T-cell (primary cell): ENCODE results near the gene IRAG1. TPM values are rescaled to one million over a fixed set of nuclear protein-coding genes. Genes with fewer than 3 reads are reported as not detected.

Experiments used
- ATAC-seq, 4 experiments: fragments of 200-7000 bp in 3 of 4; fragments of 150-1000 bp in 1 of 4; cut with Tn5 transposase; replicated peaks in 1 of 4; 1 replicate in 3 of 4; 2 replicates in 1 of 4; pipeline ENCODE4 v1.10.0; 2021; ENCODE audit warnings: moderate library complexity in 3 of 4, mild to moderate bottlenecking in 2 of 4, moderate number of reproducible peaks in 1 of 4
- CTCF ChIA-PET, 2 donors: fragments of 300-600 bp; sonication (Branson Sonifier 250); formaldehyde crosslinking; loops; one replicate each; lab custom pipeline; 2022; ENCODE audit warnings: antibody characterized with exemption in 2 of 2; lab: Charles Lee
- POLR2A ChIA-PET, 2 donors: fragments of 300-600 bp; sonication (Branson Sonifier 250); formaldehyde crosslinking; loops; one replicate each; lab custom pipeline; 2022; ENCODE audit warnings: antibody characterized with exemption in 2 of 2; lab: Charles Lee
- DNase-seq, 35 experiments: peaks; one replicate each; pipeline versions ENCODE4 v3.0.0 to v3.0.0-alpha.2; 2013 to 2023
- H3K27ac ChIP-seq: one replicate; pipeline ENCODE4 v1.5.1; 2013; ENCODE audit warnings: low read length
- H3K27me3 ChIP-seq, 2 experiments: replicated peaks in 1 of 2; 1 replicate in 1 of 2; 2 replicates in 1 of 2; pipeline versions ENCODE4 v1.6.1 to v1.7.0; 2013; ENCODE audit warnings: low read length in 1 of 2, mixed read lengths in 1 of 2; ENCODE audit not compliant: control insufficient read depth in 2 of 2, insufficient read depth in 2 of 2; ENCODE audit errors: extremely low read depth in 1 of 2
- H3K36me3 ChIP-seq, 2 donors: 1 replicate in 1 of 2; 2 replicates in 1 of 2; pipeline versions ENCODE4 v1.6.1 to v1.7.0; 2013; ENCODE audit warnings: low read length in 1 of 2; ENCODE audit not compliant: control insufficient read depth in 2 of 2, insufficient read depth in 1 of 2; ENCODE audit errors: extremely low read depth in 1 of 2
- H3K4me1 ChIP-seq, 2 experiments: 1 replicate in 1 of 2; 2 replicates in 1 of 2; pipeline versions ENCODE4 v1.6.1 to v1.7.0; 2013; ENCODE audit warnings: low read length in 2 of 2, mixed read lengths in 1 of 2; ENCODE audit not compliant: insufficient read depth in 2 of 2, control insufficient read depth in 1 of 2; ENCODE audit errors: extremely low read depth in 1 of 2
- H3K4me3 ChIP-seq, 2 donors: 1 replicate in 1 of 2; 2 replicates in 1 of 2; pipeline versions ENCODE4 v1.5.1 to v1.7.0; 2013; ENCODE audit warnings: mild to moderate bottlenecking in 2 of 2, low read length in 1 of 2, moderate library complexity in 1 of 2; ENCODE audit not compliant: control insufficient read depth in 1 of 2; ENCODE audit errors: extremely low read depth in 1 of 2
- H3K9me3 ChIP-seq: 2 replicates; pipeline ENCODE4 v1.7.0; 2013
- H3K27ac Mint-ChIP-seq, 2 donors: one replicate each; pipeline ENCODE4 v1.8.0; 2020 to 2021; ENCODE audit warnings: mild to moderate bottlenecking in 2 of 2, mixed read lengths in 2 of 2
- H3K27me3 Mint-ChIP-seq, 2 donors: one replicate each; pipeline ENCODE4 v1.8.0; 2021 to 2022; ENCODE audit warnings: mixed read lengths in 2 of 2
- H3K36me3 Mint-ChIP-seq: one replicate; pipeline ENCODE4 v1.8.0; 2021; ENCODE audit warnings: mixed read lengths
- H3K4me1 Mint-ChIP-seq, 3 donors: one replicate each; pipeline ENCODE4 v1.8.0; 2020 to 2022; ENCODE audit warnings: mixed read lengths in 3 of 3, mild to moderate bottlenecking in 1 of 3
- H3K4me3 Mint-ChIP-seq, 3 donors: one replicate each; pipeline ENCODE4 v1.8.0; 2020 to 2022; ENCODE audit warnings: mild to moderate bottlenecking in 3 of 3, mixed read lengths in 3 of 3, moderate library complexity in 3 of 3
- H3K9me3 Mint-ChIP-seq, 3 donors: one replicate each; pipeline ENCODE4 v1.8.0; 2020 to 2022; ENCODE audit warnings: mixed read lengths in 3 of 3
- WGBS: methylation state at CpG from one replicate; pipeline ENCODE4 v1.1.5; 2013; ENCODE audit warnings: missing lambda C conversion rate; ENCODE audit not compliant: insufficient coverage; 5-methylcytosine and 5-hydroxymethylcytosine counted together
- total RNA-seq, 35 experiments: library from RNA in 6 of 35; stranded (reverse) in 6 of 35; fragments of 120-200 nt in 1 of 35; gene quantifications; one replicate each; pipeline versions ENCODE4 v1.2.1 to v1.2.4 and lab custom pipeline; 2013 to 2026

IRAG1 gene
- total RNA-seq, 5 donors from 2014 or later (not counting 1 experiment from before 2014, with no cell fraction given) = 0.06 to 0.20 TPM; not detected in 3

GRCh38 chr11:10653946-10654810 lies 39.4 kb downstream of the IRAG1 start:
- peak; percentile 61 to 73 (median 72) for ATAC-seq
- no peaks in the 10 kb centered on the region for H3K9me3 ChIP-seq
- H3K36me3 ChIP-seq = no peaks in the 10 kb centered on the region
- H3K4me3 ChIP-seq = no peak overlapping the region
- ChIA-PET POLR2A (no interaction called here), CTCF (interaction anchor here (0.6 to 3.6 kb wide), 16 partner anchors 17 to 798 kb away, joined by 3 to 32 read pairs (median 5); partner anchors contain the start of gene RNF141 (in 1 of the 2))
- no peaks in the 10 kb centered on the region for H3K36me3 Mint-ChIP-seq
- DNase-seq = peak in 22 of 35 experiments; percentile 3 to 75 (median 16)
- no peak overlapping the region for H3K27ac ChIP-seq
- no peaks in the 10 kb centered on the region for H3K27me3 Mint-ChIP-seq
- 76% methylated on average over 3 of the region's 4 CpGs for WGBS
- no peaks in the 10 kb centered on the region for H3K9me3 Mint-ChIP-seq
- H3K27me3 ChIP-seq = no peaks in the 10 kb centered on the region
- no peak overlapping the region for H3K27ac Mint-ChIP-seq
- H3K4me3 Mint-ChIP-seq = no peak overlapping the region
- H3K4me1 ChIP-seq = peaks cover 0 to 5% of the 10 kb centered on the region in 2 experiments
- H3K4me1 Mint-ChIP-seq = peaks cover 0 to 8% (median 2%) of the 10 kb centered on the region in 3 donors

GRCh38 chr11:10653261-10653660 lies 40.3 kb downstream of the IRAG1 start:
- CTCF ChIA-PET = interaction anchor here (0.9 to 3.6 kb wide), 7 partner anchors 112 to 247 kb away, joined by 3 to 32 read pairs (median 14); partner anchors contain the start of gene RNF141 (in 1 of the 2)
- 100% methylated on average over 1 of the region's 2 CpGs for WGBS
- Histone ChIP-seq H3K9me3 (no peaks in the 10 kb centered on the region), H3K27me3 (no peaks in the 10 kb centered on the region), H3K36me3 (no peaks in the 10 kb centered on the region), H3K4me3 (no peak overlapping the region), H3K4me1 (peaks cover 0 to 5% of the 10 kb centered on the region in 2 experiments), H3K27ac (no peak overlapping the region)
- no peaks in the 10 kb centered on the region for H3K9me3 Mint-ChIP-seq
- H3K4me1 Mint-ChIP-seq = peaks cover 0 to 8% (median 2%) of the 10 kb centered on the region in 3 donors
- no peak overlapping the region for H3K27ac Mint-ChIP-seq
- no peaks in the 10 kb centered on the region for H3K27me3 Mint-ChIP-seq
- no peak for ATAC-seq
- DNase-seq = no peak
- no peak overlapping the region for H3K4me3 Mint-ChIP-seq
- no peaks in the 10 kb centered on the region for H3K36me3 Mint-ChIP-seq
- POLR2A ChIA-PET = no interaction called here

DNA sequence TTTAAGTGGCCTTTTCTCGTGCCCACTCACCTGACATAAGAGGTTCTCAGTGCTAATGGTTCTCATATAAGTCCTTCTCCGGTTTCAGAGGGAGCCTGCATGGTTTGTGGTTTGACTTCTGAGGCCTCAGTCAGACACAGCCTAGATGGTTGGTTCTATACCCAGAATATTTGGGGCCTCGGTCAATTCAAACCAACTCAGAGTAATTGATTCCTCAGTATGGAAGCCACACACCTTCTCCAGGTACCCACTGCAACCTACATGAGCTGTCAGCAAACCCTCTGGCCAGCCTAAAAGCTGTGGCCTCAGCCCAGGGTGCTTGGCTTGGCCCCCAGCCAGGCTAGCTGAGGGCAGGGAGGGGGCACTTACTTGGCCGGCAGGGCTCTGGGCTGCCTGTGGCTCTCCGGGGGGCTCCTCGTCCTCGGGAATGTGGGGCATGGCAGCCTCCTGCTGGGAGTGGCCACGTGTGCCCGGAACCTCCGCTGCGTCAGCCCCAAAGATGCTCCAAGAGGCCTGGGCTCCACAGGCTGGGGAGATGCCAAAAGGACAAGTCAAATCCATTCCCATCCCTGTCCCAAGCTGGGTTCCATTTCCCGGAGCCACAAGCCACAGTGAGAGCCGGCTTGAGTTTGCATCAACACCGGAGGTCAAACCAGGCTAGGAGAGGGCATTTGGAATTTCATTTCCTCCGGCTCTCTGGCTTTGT lies 41.7 kb downstream of the IRAG1 start:
- Histone ChIP-seq H3K36me3 (no peaks in the 10 kb centered on the region), H3K4me3 (no peak overlapping the region), H3K9me3 (no peaks in the 10 kb centered on the region), H3K4me1 (no peaks in the 10 kb centered on the region), H3K27ac (no peak overlapping the region), H3K27me3 (peaks cover 0 to 3% of the 10 kb centered on the region in 2 experiments)
- ATAC-seq (no peak), DNase-seq (no peak)
- Mint-ChIP-seq H3K36me3 (no peaks in the 10 kb centered on the region), H3K4me3 (no peak overlapping the region), H3K27ac (no peak overlapping the region), H3K4me1 (no peaks in the 10 kb centered on the region), H3K27me3 (no peaks in the 10 kb centered on the region), H3K9me3 (no peaks in the 10 kb centered on the region)
- 82% methylated on average over 12 of the region's 15 CpGs for WGBS
- ChIA-PET POLR2A (no interaction called here), CTCF (interaction anchor here in 1 of 2 donors (1.3 kb wide), 1 partner anchor 246 kb away, joined by 3 read pairs; no protein-coding TSS in a partner anchor)

DNA sequence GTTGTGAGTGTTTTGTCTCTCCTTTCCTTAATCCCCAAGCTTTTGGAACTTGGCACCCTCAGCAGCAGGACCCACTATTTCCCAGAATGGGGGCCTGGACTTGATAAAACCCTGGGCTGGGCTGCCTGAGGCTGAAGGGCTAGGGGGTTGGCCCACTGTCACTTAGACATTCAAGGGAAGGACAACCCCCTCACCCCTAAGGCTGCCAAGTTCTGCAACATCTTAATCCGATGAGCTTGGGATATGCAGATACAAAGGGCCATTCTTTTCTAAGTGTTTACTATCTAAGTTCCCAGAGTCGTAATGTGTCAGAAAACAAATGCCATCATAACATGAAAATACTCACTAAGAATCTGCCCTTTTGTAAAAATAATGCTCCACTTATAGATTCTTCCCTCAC lies 42.9 kb downstream of the IRAG1 start:
- Mint-ChIP-seq H3K4me3 (no peak overlapping the region), H3K36me3 (no peaks in the 10 kb centered on the region), H3K27ac (no peak overlapping the region), H3K4me1 (no peaks in the 10 kb centered on the region), H3K27me3 (no peaks in the 10 kb centered on the region), H3K9me3 (no peaks in the 10 kb centered on the region)
- CTCF ChIA-PET = interaction anchor here in 1 of 2 donors (0.5 kb wide), 1 partner anchor 240 kb away, joined by 3 read pairs; no protein-coding TSS in a partner anchor
- H3K27me3 ChIP-seq = peaks cover 0 to 3% of the 10 kb centered on the region in 2 experiments
- DNase-seq (no peak), ATAC-seq (no peak)
- no peak overlapping the region for H3K4me3 ChIP-seq
- no peaks in the 10 kb centered on the region for H3K4me1 ChIP-seq
- WGBS = 69% methylated on average over 2 of the region's 2 CpGs
- no peaks in the 10 kb centered on the region for H3K9me3 ChIP-seq
- H3K27ac ChIP-seq = no peak overlapping the region
- no peaks in the 10 kb centered on the region for H3K36me3 ChIP-seq
- POLR2A ChIA-PET = no interaction called here

DNA sequence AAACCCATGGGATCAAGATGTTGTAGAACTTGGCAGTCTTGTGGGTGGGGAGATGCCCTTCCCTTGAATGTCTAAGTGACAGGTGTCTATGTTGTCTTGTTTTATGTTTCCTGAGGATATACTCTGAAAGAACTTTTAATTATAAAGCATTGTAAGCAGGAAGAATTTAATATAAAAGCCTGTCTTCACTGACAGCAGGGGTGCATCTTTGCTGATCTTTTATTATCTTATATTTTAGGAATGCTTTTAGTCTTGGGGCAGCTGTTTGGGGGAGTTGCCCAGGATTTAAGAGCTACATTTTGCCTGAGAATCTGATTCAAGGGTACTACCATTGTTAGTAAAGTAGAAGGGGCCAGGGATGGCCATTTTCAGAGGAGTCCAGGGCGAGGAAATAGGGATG lies 43.4 kb downstream of the IRAG1 start:
- WGBS = no CpG with 5 or more reads among the region's 1 CpG
- no peak for ATAC-seq
- ChIA-PET CTCF (no interaction called here), POLR2A (no interaction called here)
- peaks cover 0 to 3% of the 10 kb centered on the region in 2 experiments for H3K27me3 ChIP-seq
- H3K27ac ChIP-seq = no peak overlapping the region
- Mint-ChIP-seq H3K4me3 (no peak overlapping the region), H3K27ac (no peak overlapping the region), H3K4me1 (no peaks in the 10 kb centered on the region), H3K9me3 (no peaks in the 10 kb centered on the region), H3K27me3 (no peaks in the 10 kb centered on the region), H3K36me3 (no peaks in the 10 kb centered on the region)
- DNase-seq = peak in 1 of 35 experiments; percentile 3
- no peaks in the 10 kb centered on the region for H3K9me3 ChIP-seq
- no peaks in the 10 kb centered on the region for H3K36me3 ChIP-seq
- no peak overlapping the region for H3K4me3 ChIP-seq
- H3K4me1 ChIP-seq = no peaks in the 10 kb centered on the region

DNA sequence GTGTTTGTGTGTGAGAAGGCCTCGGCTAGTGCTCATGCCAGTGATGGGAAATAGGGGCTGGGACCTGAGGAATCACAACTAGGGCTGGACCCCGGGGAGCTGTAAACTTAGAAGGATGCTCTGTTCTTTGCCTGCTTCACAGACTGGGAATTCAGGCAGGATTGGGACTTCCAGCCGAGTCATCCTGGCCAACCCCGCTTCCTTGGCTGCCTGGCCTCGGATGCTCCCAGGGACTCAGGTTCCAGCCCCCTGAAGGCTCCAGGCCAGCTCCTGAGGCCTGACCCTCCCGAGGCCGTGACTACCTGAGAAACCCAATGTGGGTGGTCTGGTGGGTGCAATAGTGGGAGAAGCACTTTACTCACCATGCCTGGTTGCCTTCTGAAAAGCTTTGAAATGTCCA lies 44.7 kb downstream of the IRAG1 start:
- DNase-seq (no peak), ATAC-seq (no peak)
- H3K27ac Mint-ChIP-seq = no peak overlapping the region
- no peaks in the 10 kb centered on the region for H3K9me3 ChIP-seq
- H3K4me3 Mint-ChIP-seq = no peak overlapping the region
- no peak overlapping the region for H3K4me3 ChIP-seq
- H3K27me3 Mint-ChIP-seq = no peaks in the 10 kb centered on the region
- H3K36me3 ChIP-seq = no peaks in the 10 kb centered on the region
- H3K4me1 Mint-ChIP-seq = no peaks in the 10 kb centered on the region
- H3K4me1 ChIP-seq = no peaks in the 10 kb centered on the region
- H3K27me3 ChIP-seq = peaks cover 0 to 3% of the 10 kb centered on the region in 2 experiments
- H3K27ac ChIP-seq = no peak overlapping the region
- WGBS = 92% methylated on average over 7 of the region's 7 CpGs
- POLR2A ChIA-PET = no interaction called here
- no peaks in the 10 kb centered on the region for H3K9me3 Mint-ChIP-seq
- H3K36me3 Mint-ChIP-seq = no peaks in the 10 kb centered on the region
- CTCF ChIA-PET = no interaction called here
